IPS-NIHi7 (cell line): ENCODE results near the gene CSTB.

Source experiments
- DNase-seq: peaks from one replicate; pipeline ENCODE4 v3.0.0; 2012; ENCODE audit warnings: mixed read lengths; ENCODE audit errors: extremely low spot score

CSTB gene

GRCh38 chr21:43728467-43729390, 47.4 kb downstream of the CSTB start:
- peak; percentile 87 for DNase-seq

GRCh38 chr21:43728154-43728466, 48.0 kb downstream of the CSTB start:
- no peak for DNase-seq

- no peak for DNase-seq
Measured at GRCh38 chr21:43727519-43728153, 48.5 kb downstream of the CSTB start.

- no peak for DNase-seq
Measured at GRCh38 chr21:43726686-43727518, 49.2 kb downstream of the CSTB start.
